ENCODE measurements around the gene RAMP3.

RAMP3 gene

DNA sequence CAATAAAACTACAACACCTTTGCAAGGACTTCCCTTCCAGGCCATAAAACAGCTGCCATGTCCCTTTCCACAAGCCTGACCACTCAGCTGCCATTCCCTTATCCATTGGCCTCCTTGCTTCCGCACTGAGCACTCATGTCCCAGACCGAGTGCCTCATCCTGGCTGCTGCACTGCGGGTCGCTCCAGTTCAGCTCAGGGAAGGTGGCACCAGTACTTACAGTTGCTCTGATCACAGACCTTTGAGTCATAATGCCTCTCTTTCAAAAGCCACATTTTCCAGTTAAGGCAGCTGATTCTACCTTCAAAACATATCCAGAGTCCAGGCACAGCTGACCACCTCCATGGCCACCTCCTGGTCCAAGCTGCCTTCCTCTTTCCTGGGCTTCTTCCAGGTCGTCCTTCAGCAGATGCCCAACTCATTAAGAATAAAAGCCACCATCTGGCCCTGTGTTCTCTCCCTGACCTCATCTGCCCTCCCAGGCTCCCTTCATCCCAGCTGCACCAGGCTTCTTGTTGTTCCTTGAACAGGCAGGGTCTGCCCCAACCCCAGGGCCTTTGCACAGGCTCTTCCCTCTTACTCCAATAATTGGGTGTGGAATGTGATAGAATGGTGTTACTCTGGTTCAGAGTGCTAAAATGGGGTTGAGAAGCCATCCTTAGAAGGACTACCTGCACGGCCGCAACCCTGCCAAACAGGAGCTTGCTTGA is 64.5 kb downstream of the RAMP3 start:
- DNase-seq (ENCODE audit: low read depth in 2 of 2): no peak

DNA sequence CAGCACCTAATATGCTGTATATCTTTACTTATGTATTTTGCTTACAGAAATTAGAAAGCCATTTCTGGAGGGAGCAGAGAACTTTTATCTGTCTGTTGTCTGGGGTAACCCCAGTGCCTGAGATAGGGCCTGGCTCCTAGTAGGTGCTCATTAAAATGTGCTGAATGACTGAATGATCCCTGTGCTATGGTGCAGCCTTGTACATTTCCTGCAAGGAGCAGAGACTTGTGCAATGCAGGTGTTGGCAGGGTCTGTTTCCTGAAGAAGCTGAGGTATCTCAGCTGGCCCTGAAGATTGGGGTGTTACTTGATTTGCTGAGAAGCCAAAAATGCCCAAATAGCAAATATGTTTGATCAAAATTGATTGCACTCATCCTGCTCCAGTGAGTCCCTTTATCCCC is 65.5 kb downstream of the RAMP3 start:
- no peak for DNase-seq (ENCODE audit: low read depth in 2 of 2)

DNA sequence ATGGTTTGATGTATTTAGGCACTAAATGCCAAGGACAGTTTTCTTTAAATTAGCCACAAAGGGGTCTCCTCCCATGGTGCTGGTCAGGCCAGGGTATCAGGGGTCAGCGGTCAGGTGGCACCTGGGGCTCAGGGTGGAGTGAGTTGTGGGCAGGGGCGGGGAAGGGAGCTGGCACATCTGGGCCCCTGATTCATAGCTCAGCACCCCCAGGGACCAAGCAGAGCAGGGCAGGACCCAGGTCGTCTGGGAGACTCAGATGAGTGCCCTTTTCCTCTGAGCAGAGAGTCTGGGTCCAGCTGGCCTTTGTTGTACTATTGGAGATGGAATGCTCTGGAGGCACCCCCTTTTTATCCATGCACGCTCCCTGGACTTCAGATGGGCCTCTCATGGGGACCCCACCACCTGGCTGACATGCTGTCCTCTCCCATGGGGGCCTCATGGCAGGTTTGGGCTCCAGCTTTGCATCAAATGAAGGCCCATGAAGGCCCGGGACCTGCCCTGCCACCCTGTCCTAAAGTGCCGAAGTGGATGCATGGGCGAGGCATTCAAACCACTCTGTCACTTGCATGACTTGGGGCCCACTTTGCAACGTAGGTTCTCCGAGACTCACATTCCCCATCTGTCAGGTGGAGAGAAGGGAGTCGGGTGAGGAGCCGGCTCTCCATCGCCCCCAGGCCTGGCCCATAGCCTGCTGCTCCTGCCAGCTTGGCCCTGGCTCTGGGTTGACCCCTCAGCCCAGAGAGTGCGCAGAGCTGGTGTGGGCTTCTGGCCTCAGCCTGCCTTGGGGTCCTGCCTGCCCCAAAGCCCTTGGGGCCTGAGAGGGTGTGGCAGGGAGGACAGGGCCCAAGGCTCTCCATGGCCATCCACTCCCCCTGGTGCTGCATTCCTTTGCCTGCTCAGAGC is 66.4 kb downstream of the RAMP3 start:
- no peak for DNase-seq (ENCODE audit: low read depth in 2 of 2)

DNA sequence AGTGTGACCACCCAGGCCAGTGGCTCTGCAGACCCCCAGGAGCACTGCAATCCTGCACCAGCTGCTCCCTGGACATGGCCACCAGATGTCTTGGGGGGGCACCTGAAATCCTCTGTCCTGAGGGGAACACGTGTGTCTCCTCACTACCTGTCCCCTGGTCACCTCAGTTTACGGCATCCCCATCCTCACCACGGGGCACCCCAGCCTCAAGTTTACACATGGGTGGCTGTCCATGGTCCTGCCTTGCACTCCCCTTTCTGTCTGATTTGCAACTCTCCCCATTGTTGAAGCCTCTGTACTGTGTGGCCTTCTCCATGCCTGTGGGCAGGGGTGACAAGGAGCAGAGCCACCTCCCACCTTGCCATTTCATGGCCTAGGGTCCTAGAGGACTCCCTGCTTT is 67.2 kb downstream of the RAMP3 start:
- no peak for DNase-seq (ENCODE audit: low read depth in 2 of 2)

DNA sequence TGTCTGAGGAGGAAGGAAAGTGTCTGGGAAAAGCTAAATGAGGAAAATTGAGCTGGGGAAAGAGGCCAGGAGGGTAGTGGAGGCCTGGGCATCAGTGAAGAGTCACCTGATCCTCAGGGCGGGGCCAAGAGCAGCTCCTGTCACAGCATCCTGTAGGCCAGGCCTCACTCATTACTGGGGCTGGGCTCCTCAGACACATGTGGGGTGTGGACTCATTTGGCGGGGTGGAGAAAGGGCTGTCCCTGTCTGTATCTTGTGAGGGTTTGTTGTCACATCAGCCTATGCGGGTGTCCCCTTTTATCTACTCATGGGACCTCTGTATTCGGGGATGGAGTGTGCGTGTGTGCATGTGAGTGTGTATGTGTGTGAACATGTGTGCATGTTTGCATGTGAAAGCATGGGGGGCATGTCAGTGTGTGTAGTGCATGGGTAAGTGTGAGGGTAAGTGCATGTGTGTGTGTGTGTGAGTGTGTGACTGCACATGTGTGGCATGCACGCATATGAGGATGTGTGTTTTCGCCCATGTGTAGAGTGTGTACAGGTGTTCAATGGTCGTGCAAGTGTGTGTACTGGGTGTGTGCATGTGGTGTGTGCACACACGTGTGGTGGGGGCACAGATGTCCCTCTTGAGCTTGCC is 67.8 kb downstream of the RAMP3 start:
- DNase-seq (ENCODE audit: low read depth in 2 of 2): no peak

DNA sequence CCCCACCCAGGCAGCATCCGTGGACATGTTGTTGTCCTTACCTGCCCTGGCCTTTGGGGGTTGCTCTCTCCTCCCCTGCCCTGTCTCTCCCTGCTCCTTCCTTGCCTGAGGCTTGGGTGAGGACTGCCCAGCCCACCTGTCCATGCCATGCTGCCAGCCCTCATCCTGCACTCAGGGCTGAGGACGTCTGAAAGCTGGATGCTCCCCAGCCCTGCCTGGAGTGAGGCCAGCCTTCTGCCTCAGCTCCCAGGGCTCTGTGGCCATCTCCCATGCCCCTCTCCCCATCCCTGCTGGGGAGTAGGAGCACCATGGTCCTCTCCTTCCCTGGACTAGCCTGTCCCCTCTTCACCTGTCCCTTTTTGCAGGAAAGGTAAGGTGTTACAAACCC is 68.4 kb downstream of the RAMP3 start:
- no peak for DNase-seq (ENCODE audit: low read depth in 2 of 2)

DNA sequence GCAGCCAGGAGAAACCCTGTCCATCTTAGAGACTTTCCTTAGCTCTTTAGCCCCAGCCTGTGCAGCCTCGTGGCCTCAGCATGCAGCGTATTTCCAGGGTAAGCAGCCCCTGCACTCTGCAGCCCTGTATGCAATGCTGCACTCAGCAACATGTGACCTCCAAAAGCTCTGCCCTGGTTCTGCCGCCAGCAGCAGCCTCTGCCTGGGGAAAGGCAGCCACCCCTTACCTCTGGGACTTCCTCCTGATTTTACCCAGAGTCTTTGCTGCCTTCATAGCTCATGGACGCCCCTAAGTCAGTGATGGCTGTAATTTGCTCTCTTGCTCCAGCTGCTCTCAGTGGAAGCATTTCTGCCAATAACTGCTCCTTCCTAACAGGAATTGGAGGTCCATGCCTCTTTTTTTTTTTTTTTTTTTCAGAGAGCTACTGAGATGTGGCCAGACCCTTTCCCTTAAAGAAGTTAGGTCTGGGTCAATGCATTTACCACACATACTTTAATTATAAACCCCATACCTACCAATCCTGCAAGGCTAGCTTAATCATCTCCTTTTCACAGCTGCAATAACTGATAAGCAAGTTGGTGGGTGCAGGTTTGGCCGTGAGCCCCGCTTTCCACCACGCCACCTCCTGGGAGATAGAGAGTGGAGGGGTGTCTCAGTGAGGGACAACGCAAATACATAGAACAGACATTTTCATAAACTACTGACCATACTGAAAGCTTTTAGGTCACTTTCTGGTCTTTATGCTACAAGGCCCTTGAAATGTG is 71.7 kb downstream of the RAMP3 start:
- no peak for DNase-seq (ENCODE audit: low read depth in 2 of 2)

DNA sequence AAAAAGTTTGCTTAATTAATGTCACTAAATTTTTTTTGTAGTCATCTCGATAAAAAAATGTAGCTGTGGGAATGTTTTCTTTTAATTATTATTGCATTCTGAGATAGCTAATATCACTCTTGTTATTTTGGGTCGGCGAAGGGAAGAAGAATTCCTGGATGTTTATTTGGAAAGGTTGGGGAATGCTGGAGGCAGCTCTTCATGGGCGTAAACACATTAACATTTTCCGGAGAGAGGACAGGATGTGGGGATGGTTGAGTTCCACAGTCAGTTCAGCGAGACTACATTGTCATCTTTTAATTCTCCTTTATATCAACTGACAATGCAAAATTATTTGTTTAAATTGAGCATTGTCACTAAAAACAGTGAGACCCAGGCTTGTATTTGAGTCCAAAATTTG is 72.5 kb downstream of the RAMP3 start:
- DNase-seq (ENCODE audit: low read depth in 2 of 2): no peak

DNA sequence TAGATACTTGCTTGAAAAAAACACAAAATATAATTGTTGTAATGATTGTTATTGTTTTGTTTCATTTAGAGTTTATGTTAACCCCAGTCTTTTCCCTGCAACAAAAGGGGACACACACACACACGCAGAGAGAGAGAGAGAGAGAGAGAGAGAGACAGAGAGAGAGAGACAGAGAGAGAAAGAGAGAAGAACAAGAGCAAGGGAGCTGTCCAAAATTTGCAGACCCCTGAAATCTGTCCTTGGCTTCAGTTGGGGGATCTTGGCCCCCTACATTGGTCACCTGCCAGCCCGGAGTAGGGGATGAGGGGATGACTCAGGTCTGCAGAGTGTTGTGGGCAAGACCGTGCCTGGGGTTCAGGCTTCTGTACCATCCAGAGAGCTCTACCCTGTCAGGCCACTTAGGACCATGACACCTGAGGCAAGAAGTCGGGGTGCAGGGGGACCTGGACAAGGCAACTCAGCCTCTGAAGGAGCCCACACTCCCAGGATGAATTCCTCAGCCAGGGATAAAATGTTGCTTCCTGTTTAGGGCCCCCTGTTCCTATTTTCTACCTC is 73.1 kb downstream of the RAMP3 start:
- DNase-seq (ENCODE audit: low read depth in 2 of 2): no peak

DNA sequence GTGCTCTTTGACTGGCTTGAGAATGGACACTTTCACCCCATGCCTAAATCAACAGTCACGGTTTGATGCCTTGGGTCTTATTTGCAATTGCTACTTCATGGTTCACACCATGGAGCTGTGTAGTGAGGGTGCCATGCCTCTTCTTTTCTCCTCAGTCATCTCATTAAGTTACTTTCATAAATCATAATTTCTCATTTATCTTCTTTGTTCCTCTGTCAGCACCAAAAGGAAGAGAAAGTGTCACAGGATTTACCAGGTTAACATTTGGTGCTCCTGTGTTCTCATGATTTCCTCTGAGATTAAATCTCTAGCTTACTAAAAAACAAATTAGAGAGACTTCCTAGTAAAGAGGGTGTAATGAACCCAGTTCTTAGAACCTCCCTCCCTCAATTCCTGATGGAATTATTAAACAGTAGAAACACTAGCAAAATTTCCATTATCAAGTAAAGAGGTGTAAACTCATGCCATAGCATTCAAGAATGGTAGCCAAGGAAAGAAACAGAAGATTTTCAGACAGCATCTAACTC is 75.7 kb downstream of the RAMP3 start:
- no peak for DNase-seq (ENCODE audit: low read depth in 2 of 2)

All from stimulated activated CD8-positive, alpha-beta memory T cell treated with anti-CD3 and anti-CD28 coated beads, Interleukin-15, amount 100 ng/mL, for 4 hours (primary cell).